NCI-H1417 (cell line): Measurements from ENCODE around the gene IPO4.

ENCODE experiments used
- DNase-seq, 3 experiments: peaks; one replicate each; lab custom pipeline; 2025; lab: John Stamatoyannopoulos, UW

The IPO4 gene

DNA sequence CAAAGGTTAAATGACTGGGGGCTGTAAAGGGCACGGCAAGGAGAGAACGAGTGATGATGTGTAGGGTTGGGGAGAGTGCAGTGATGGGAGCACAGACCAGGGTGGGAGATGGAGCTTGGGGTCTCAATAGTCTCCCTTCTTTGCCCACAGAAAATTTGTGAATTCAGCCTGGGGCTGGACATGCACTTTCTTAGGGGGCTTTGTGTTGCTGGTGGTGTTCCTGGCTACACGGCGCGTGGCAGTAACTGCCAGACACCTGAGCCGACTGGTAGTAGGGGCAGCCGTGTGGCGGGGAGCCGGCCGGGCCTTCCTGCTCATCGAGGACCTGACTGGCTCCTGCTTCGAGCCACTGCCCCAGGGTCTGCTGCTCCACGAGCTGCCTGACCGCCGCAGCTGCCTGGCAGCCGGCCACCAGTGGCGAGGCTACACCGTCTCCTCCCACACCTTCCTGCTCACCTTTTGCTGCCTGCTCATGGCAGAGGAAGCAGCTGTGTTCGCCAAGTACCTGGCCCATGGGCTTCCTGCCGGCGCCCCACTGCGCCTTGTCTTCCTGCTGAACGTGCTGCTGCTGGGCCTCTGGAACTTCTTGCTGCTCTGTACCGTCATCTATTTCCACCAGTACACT, 56.4 kb downstream of the IPO4 start:
- DNase-seq = peak in 2 of 3 experiments; percentile 26 to 48

DNA sequence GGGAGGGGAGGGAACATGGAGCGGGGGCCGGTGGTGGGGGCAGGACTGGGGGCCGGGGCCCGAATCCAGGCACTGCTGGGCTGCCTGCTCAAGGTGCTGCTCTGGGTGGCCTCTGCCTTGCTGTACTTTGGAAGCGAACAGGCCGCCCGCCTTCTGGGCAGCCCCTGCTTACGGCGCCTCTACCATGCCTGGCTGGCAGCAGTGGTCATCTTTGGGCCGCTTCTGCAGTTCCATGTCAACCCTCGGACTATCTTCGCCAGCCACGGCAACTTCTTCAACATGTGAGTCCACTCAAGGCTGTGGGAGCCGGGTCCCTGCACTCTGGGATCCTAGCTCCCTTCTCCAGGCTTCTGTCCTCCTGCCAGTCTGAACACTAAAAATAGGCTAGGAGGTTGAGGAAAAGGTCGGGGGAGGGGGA, 57.1 kb downstream of the IPO4 start:
- DNase-seq = no peak

DNA sequence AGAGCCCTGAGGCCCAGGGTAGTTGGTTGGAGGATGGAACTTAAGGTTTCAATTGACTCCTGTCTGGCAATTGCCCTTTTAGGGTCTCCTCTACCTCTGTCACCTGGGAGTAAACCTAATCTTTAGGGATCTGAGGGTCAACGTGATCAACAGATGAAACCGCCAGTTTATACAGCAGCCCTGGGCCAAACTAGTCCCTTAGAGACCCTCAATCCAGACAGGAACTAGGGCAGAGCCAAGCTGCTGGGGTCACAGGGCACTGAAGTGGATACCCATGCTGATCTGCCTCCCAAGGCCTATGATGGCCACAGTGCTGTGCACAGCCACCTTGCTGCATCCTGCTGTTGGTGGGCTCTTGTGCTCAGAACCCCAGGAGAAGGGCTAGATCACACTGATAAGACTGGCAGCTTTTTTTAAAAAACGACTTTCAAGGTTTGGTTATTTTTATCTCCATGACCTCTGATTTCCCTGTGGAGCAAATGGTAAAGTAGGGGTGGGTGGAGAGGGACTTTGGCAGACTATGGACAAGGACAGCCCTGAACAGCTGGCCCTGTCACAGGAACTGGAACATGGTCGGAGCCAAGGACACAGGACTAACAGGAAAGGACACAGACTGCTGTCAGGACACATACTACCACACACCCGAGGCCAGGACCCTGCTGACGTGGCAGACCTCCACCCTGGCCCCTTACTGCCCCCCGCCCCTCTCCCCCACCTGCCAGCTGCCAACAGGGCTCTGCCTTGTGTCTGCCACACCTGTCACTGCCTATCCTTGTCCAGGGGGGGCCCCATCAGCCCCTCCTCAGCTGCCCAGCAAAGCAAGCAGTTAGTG, 57.7 kb downstream of the IPO4 start:
- no peak for DNase-seq

DNA sequence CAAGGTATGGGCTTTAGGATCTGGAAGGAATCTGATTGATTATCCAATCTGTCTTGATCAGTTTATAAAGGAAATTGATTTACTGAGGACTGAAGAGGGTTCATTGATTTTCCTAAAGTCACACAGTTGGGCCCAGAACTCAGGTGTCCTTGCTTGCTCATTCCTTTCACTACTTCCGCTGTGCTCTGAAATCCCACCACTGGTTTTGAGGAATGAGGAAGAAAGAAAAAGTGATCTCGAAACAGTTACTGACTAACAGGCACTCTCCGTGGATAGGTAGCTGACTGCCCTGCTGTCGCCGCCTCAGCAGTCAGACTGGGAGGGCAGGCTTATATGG, 58.3 kb downstream of the IPO4 start, which contains the start of gene FITM1:
FITM1 (plus strand) TSS at position 280 of the 337 bp plus-strand sequence. CDS start 905 bp downstream, outside the sequence.
- DNase-seq = no peak
